PC-9 (cell line): ENCODE results near the gene EMILIN3. TPM values are rescaled to one million over a fixed set of nuclear protein-coding genes. Genes with fewer than 3 reads are reported as not detected.

Experiments used
- BruUV-seq: library from RNA; stranded (reverse); fragments of 400-500 nt; replicated peaks from 2 replicates; lab custom pipeline; 2021; lab: Mats Ljungman, UMichigan
- CTCF ChIA-PET: fragments of 300-600 bp; sonication (Branson Sonifier 250); formaldehyde crosslinking; loops from one replicate; lab custom pipeline; 2022; ENCODE audit warnings: antibody characterized with exemption; lab: Charles Lee
- POLR2A ChIA-PET: fragments of 300-600 bp; sonication (Branson Sonifier 250); formaldehyde crosslinking; loops from one replicate; lab custom pipeline; 2022; ENCODE audit warnings: antibody characterized with exemption; ENCODE audit not compliant: unreplicated experiment; lab: Charles Lee
- DNase-seq, 2 experiments: peaks; one replicate each; pipeline versions ENCODE4 v3.0.0 to v3.0.0-alpha.2; 2015 to 2022; ENCODE audit warnings: mixed read lengths in 1 of 2
- H2AFZ ChIP-seq: fragments of 200-600 bp; sonication (generic); 2 replicates; pipeline ENCODE4 v1.8.1; 2017; ENCODE audit warnings: antibody characterized with exemption
- H3F3A ChIP-seq: fragments of 200-600 bp; sonication (generic); 2 replicates; pipeline ENCODE4 v1.8.1; 2017; ENCODE audit warnings: antibody characterized with exemption, mild to moderate bottlenecking, low read depth; ENCODE audit not compliant: insufficient read depth
- H3K27ac ChIP-seq: fragments of 200-600 bp; sonication (generic); 2 replicates; pipeline ENCODE4 v1.6.1; 2016; ENCODE audit warnings: mixed run types
- H3K27me3 ChIP-seq: fragments of 200-600 bp; sonication (generic); 2 replicates; pipeline ENCODE4 v1.6.1; 2016; ENCODE audit warnings: low read depth, mixed run types; ENCODE audit not compliant: insufficient read depth
- H3K36me3 ChIP-seq: fragments of 200-600 bp; sonication (generic); 2 replicates; pipeline ENCODE4 v1.6.1; 2016; ENCODE audit warnings: low read depth, mixed run types
- H3K4me1 ChIP-seq: fragments of 200-600 bp; sonication (generic); replicated peaks from 2 replicates; pipeline ENCODE4 v1.6.1; 2016; ENCODE audit warnings: mixed run types; ENCODE audit not compliant: insufficient read depth
- H3K4me2 ChIP-seq: fragments of 200-600 bp; sonication (generic); 2 replicates; pipeline ENCODE4 v1.6.1; 2017; ENCODE audit warnings: mixed run types
- H3K4me3 ChIP-seq: fragments of 200-600 bp; sonication (generic); 2 replicates; pipeline ENCODE4 v1.6.1; 2016; ENCODE audit warnings: mixed run types
- H3K79me2 ChIP-seq: fragments of 200-600 bp; sonication (generic); 2 replicates; pipeline ENCODE4 v1.6.1; 2017; ENCODE audit warnings: low read depth, mixed run types
- H3K9me2 ChIP-seq: fragments of 200-600 bp; sonication (generic); 2 replicates; pipeline ENCODE4 v1.8.1; 2017; ENCODE audit warnings: mild to moderate bottlenecking; ENCODE audit not compliant: insufficient read depth
- H3K9me3 ChIP-seq: fragments of 200-600 bp; sonication (generic); 2 replicates; pipeline ENCODE4 v1.8.1; 2016; ENCODE audit warnings: low read depth; ENCODE audit not compliant: insufficient read depth
- H4K20me1 ChIP-seq: fragments of 200-600 bp; sonication (generic); 2 replicates; pipeline ENCODE4 v1.8.1; 2017; ENCODE audit not compliant: insufficient read depth
- EZH2 ChIP-seq: fragments of 200-600 bp; sonication (generic); IDR thresholded peaks from 2 replicates; pipeline ENCODE4 v1.8.0; 2017; ENCODE audit warnings: antibody characterized with exemption, low read depth
- intact Hi-C: fragments of 100-400 bp; cut with micrococcal nuclease; formaldehyde crosslinking; loops from one replicate; pipeline ENCODE4 v1.10.0; 2022; ENCODE audit not compliant: unreplicated experiment
- total RNA-seq: library from RNA; stranded (reverse); gene quantifications from 2 replicates; pipeline ENCODE4 v1.2.3, GENCODE V29; 2021
- TF ChIP-seq, protein P1 (sequence below): fragments of 200-600 bp; sonication (generic); conservative IDR thresholded peaks from 2 replicates; pipeline ENCODE4 v1.6.1; 2017; ENCODE audit warnings: mixed run types, antibody characterized with exemption, mild to moderate bottlenecking, moderate library complexity

The EMILIN3 gene
- total RNA-seq, 1 experiment from 2014 or later: not detected

DNA sequence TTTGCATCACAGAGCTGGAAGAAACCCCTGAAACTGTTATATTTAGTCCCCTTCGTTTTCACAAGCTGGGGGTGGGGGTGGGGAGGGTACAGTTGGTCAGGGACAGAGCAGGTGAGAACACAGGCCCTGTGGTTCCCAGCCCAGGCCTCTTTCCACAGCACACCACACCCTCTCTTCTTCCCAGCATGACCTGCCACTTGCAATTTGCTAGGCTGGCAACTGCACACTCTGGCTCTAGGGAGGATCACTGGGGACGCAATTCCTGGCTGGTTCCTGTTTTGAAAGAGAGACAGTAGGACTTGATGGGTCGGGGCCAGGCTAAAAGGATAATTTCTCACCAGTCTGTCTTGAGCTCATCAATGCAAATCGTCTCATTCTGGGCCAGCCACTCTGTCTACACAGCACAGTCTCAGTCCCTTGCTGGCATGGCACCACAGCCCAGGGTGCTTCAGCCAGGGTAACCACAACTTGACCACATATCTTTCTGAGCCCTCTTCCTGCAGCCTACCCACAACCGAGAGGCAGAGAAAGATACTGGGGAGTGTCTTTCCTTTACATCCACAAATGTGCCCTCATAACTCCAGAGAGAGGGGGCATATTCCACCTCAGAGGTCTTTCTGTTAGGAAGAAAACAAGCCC lies 41.7 kb upstream of the EMILIN3 start:
- no peak overlapping the region for H3K27ac ChIP-seq
- TF ChIP-seq, protein P1, sequence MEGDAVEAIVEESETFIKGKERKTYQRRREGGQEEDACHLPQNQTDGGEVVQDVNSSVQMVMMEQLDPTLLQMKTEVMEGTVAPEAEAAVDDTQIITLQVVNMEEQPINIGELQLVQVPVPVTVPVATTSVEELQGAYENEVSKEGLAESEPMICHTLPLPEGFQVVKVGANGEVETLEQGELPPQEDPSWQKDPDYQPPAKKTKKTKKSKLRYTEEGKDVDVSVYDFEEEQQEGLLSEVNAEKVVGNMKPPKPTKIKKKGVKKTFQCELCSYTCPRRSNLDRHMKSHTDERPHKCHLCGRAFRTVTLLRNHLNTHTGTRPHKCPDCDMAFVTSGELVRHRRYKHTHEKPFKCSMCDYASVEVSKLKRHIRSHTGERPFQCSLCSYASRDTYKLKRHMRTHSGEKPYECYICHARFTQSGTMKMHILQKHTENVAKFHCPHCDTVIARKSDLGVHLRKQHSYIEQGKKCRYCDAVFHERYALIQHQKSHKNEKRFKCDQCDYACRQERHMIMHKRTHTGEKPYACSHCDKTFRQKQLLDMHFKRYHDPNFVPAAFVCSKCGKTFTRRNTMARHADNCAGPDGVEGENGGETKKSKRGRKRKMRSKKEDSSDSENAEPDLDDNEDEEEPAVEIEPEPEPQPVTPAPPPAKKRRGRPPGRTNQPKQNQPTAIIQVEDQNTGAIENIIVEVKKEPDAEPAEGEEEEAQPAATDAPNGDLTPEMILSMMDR: no peak
- no peak for TF ChIP-seq EZH2
- H3F3A ChIP-seq: no peaks in the 10 kb centered on the region
- CTCF ChIA-PET: no interaction called here
- H3K27me3 ChIP-seq: no peaks in the 10 kb centered on the region
- no peaks in the 10 kb centered on the region for H3K79me2 ChIP-seq
- H3K4me3 ChIP-seq: no peak overlapping the region
- H3K4me2 ChIP-seq: no peak overlapping the region
- no peaks in the 10 kb centered on the region for H3K9me3 ChIP-seq
- POLR2A ChIA-PET: no interaction called here
- DNase-seq: no peak
- H2AFZ ChIP-seq: no peak overlapping the region
- intact Hi-C loops: loop anchor here (10.0 kb wide), 1 partner anchor 233 kb away; no protein-coding TSS in a partner anchor
- no peaks in the 10 kb centered on the region for H4K20me1 ChIP-seq
- BruUV-seq: no TSS peak
- peaks cover 29% of the 10 kb centered on the region; the same call in 1 of the 2 replicates for H3K36me3 ChIP-seq
- no peaks in the 10 kb centered on the region for H3K4me1 ChIP-seq
- H3K9me2 ChIP-seq: no peaks in the 10 kb centered on the region

DNA sequence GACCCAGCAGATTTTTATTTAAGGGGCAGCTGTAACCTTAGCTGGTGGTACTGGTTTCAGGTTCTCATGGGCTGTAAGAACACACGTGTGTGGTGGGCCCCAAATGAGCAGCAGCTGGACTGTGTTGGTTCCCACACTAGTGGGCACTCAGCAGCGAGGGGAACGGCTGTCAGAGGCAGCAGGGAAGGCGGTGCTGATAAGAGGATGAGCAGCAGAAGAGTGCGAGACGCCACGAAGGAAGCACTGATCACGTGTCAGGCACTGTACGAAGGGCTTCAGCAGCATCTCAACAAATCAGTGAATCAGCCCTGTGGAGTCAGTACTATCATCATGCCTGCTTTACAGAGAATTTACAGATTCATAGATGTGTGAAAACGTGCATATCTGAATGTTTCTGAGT lies 41.0 kb upstream of the EMILIN3 start:
- Histone ChIP-seq H3K27ac (no peak overlapping the region), H3K4me3 (no peak overlapping the region), H3K4me2 (no peak overlapping the region), H3K27me3 (no peaks in the 10 kb centered on the region), H4K20me1 (no peaks in the 10 kb centered on the region), H3K36me3 (peaks cover 24% of the 10 kb centered on the region; the same call in 1 of the 2 replicates), H3K79me2 (no peaks in the 10 kb centered on the region), H3K9me2 (no peaks in the 10 kb centered on the region), H2AFZ (no peak overlapping the region), H3F3A (no peaks in the 10 kb centered on the region), H3K9me3 (no peaks in the 10 kb centered on the region), H3K4me1 (no peaks in the 10 kb centered on the region)
- intact Hi-C loops: loop anchor here (10.0 kb wide), 1 partner anchor 233 kb away; no protein-coding TSS in a partner anchor
- no peak for DNase-seq
- TF ChIP-seq, protein P1: no peak
- no peak for TF ChIP-seq EZH2
- CTCF ChIA-PET: no interaction called here
- BruUV-seq: no TSS peak
- POLR2A ChIA-PET: no interaction called here

DNA sequence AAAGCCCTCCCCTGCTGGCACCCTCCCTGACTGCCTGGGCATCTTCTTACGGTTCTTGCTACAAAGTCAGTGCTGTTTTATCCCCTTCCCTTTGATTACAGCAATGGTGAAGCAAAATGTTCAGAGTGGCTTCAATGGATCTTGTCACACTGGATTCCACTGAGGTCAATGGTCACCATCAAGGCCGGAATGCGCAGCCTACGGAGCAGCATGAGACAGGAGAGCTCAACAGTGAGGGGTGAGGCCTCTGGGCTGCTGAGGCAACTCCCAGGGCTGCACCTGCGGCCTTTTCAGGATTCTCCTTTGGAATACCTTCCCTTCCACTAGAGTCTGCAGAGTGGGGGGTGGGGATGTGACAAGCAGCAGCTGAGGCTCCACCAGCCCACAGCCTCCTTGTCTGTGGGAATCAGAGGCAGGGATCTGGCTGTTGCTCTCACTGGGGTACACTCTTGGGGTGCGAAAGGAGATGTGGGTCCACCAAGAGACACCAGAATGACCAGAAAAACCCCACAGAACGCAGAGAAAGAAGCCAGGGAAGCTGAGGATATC lies 40.4 kb upstream of the EMILIN3 start:
- Histone ChIP-seq H3K36me3 (peaks cover 22% of the 10 kb centered on the region), H3K9me3 (0 out of 2 replicates have a peak, but pooled peaks cover 4% of the 10 kb centered on the region), H4K20me1 (no peaks in the 10 kb centered on the region), H3K4me1 (no peaks in the 10 kb centered on the region), H3K79me2 (no peaks in the 10 kb centered on the region), H3K9me2 (no peaks in the 10 kb centered on the region), H3K4me2 (no peak overlapping the region), H3K27me3 (no peaks in the 10 kb centered on the region), H3K4me3 (no peak overlapping the region), H3F3A (no peaks in the 10 kb centered on the region), H3K27ac (no peak overlapping the region), H2AFZ (no peak overlapping the region)
- CTCF ChIA-PET: no interaction called here
- no TSS peak for BruUV-seq
- POLR2A ChIA-PET: no interaction called here
- DNase-seq: no peak
- no peak for TF ChIP-seq EZH2
- TF ChIP-seq, protein P1: no peak
- intact Hi-C loops: loop anchor here (10.0 kb wide), 1 partner anchor 232 kb away; no protein-coding TSS in a partner anchor
